Right atrium auricular region (tissue), 2 donors: ENCODE measurements around the gene PITRM1. TPM values are rescaled to one million over a fixed set of nuclear protein-coding genes. Genes with fewer than 3 reads are reported as not detected.

Experiments used
- DNase-seq: peaks from one replicate; pipeline ENCODE4 v3.0.0-alpha.2; 2019; ENCODE audit warnings: low spot score
- H3K27ac ChIP-seq, 2 donors: fragments of 200-600 bp; sonication (generic); 1 replicate in 1 of 2; 2 replicates in 1 of 2; pipeline ENCODE4 v1.5.1; 2016 to 2019
- H3K27me3 ChIP-seq, 2 donors: fragments of 200-600 bp; sonication (generic); one replicate each; pipeline versions ENCODE4 v1.5.1 to v1.6.0; 2017 to 2019
- H3K36me3 ChIP-seq: fragments of 200-600 bp; sonication (generic); one replicate; pipeline ENCODE4 v1.5.1; 2016
- H3K4me1 ChIP-seq, 2 donors: fragments of 200-600 bp; sonication (generic); one replicate each; pipeline versions ENCODE4 v1.5.1 to v1.6.0; 2017 to 2019
- H3K4me3 ChIP-seq, 2 donors: fragments of 200-600 bp; sonication (generic); 1 replicate in 1 of 2; 2 replicates in 1 of 2; pipeline ENCODE4 v1.5.1; 2017 to 2019; ENCODE audit warnings: mild to moderate bottlenecking in 1 of 2, moderate library complexity in 1 of 2
- H3K9me3 ChIP-seq, 2 donors: fragments of 200-600 bp; sonication (generic); one replicate each; pipeline ENCODE4 v1.5.1; 2019
- total RNA-seq, 2 donors: library from RNA; depleted of rRNA; stranded (reverse); fragments of >200 nt; gene quantifications; one replicate each; pipeline ENCODE4 v1.1.0, GENCODE V29; 2016
- TF ChIP-seq, protein P1 (sequence below), 2 donors: fragments of 200-600 bp; sonication (generic); IDR thresholded peaks; one replicate each; pipeline ENCODE4 v1.5.1; 2019; ENCODE audit warnings: antibody characterized with exemption in 2 of 2

Gene PITRM1
- total RNA-seq, 2 donors from 2014 or later = 68.3 to 89.6 TPM

DNA sequence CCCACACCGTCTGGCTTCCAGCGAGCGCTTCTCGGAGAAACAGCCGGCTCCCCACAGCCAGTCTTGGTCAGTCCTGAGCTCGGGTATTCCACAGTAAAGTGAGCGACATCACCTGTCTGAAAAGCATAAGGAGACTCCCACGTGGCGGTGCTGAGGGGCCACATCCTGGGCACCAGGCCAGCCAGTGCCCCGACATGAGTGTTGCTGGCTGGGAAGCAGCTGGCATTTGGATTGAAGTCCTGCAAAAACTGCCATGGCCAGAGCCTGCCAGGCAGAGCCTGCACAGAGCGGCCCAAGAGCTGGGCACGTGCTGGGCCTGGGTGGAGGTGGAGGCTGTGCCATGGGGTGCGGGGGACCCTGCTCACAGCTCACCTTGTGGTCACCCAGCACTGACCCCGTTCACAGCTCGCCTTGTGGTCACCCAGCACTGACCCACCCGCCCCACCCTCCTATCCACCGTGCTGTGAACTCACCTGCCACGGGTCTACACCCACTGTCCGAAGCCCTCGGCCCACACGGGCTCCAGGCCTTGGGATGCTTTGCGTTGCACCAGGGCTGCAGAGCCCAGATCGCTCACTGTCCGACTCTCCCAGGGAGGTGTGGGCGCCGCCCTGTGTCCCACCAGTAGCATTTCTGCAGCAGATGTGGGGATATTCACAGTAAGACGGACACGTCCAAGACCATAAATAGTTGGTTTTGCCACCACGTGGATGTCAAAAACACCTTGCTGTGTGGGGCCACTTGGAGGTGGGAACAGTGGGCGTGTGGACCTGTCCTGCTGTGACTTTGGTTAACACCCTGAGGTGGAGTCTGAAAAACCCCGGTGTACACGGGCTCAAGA is 48.8 kb downstream of the PITRM1 start:
- DNase-seq = no peak
- Histone ChIP-seq H3K4me3 (no peak overlapping the region), H3K4me1 (peaks cover 0 to 29% of the 10 kb centered on the region in 2 donors), H3K27ac (no peak overlapping the region), H3K36me3 (peaks cover 29% of the 10 kb centered on the region), H3K27me3 (no peaks in the 10 kb centered on the region), H3K9me3 (no peaks in the 10 kb centered on the region)
- TF ChIP-seq, protein P1, sequence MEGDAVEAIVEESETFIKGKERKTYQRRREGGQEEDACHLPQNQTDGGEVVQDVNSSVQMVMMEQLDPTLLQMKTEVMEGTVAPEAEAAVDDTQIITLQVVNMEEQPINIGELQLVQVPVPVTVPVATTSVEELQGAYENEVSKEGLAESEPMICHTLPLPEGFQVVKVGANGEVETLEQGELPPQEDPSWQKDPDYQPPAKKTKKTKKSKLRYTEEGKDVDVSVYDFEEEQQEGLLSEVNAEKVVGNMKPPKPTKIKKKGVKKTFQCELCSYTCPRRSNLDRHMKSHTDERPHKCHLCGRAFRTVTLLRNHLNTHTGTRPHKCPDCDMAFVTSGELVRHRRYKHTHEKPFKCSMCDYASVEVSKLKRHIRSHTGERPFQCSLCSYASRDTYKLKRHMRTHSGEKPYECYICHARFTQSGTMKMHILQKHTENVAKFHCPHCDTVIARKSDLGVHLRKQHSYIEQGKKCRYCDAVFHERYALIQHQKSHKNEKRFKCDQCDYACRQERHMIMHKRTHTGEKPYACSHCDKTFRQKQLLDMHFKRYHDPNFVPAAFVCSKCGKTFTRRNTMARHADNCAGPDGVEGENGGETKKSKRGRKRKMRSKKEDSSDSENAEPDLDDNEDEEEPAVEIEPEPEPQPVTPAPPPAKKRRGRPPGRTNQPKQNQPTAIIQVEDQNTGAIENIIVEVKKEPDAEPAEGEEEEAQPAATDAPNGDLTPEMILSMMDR (IDR thresholded peaks at IDR 0.05) = no peak

DNA sequence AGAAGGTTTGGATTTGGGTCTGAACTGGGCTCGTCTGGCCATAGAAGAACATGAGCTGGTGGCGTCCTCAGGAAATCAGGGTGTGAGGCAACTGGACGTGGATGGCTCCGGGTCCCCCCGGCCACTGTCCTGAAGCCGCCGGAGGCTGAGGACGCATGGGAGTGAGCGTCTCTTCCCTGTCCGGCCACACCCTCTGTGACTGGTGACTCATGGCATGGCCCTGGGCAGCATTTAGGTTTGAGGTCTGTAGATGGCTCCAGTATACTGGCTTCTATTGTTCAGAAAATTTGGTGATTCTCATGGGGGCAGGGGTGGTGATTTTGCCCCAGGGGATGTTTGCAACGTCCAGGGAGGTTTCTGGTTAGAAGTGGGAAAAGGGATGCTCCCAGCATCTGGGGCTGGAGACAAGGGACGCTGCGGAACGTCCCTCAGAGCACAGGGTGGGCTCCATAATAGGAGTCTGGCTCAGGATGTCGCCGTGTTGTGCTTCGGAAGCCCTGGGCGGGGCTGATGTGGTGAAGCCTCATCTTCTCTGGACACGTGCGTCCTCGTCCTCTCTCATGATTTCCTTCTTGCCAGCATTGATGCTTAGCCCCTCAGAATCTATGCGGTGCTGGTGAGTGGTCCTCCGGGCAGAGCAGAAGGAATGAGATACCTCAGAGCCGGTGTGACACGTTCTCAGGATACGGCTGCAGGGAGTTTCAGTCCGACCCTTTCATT is 49.9 kb downstream of the PITRM1 start:
- H3K27ac ChIP-seq = no peak overlapping the region
- H3K4me3 ChIP-seq = no peak overlapping the region
- peaks cover 41% of the 10 kb centered on the region for H3K36me3 ChIP-seq
- H3K4me1 ChIP-seq = peaks cover 0 to 27% of the 10 kb centered on the region in 2 donors
- H3K9me3 ChIP-seq = no peaks in the 10 kb centered on the region
- TF ChIP-seq, protein P1 (IDR thresholded peaks at IDR 0.05) = no peak
- no peaks in the 10 kb centered on the region for H3K27me3 ChIP-seq
- no peak for DNase-seq

DNA sequence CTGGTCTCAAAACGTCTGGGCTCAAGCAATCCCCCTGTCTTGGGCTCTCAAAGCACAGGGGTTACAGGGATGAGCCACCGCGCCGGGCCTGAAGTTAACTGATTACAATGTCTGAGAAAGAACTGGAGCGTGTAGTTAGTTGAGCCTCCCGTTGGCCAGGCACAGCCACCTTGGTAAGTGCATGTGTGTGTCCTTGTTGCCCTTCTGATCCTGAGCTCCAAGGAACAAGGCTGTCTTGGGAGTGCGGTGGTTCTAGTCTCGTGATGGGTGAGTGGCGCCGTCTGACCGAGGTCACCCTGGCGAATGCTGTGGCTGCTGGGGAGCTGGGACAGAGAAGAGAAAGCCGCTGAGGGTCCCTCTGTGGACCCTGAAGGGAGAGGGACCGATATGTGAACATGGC is 50.5 kb downstream of the PITRM1 start:
- no peak overlapping the region for H3K27ac ChIP-seq
- TF ChIP-seq, protein P1 (IDR thresholded peaks at IDR 0.05) = no peak
- peaks cover 43% of the 10 kb centered on the region for H3K36me3 ChIP-seq
- no peaks in the 10 kb centered on the region for H3K9me3 ChIP-seq
- H3K4me1 ChIP-seq = peaks cover 0 to 20% of the 10 kb centered on the region in 2 donors
- no peak for DNase-seq
- H3K27me3 ChIP-seq = no peaks in the 10 kb centered on the region
- H3K4me3 ChIP-seq = no peak overlapping the region

DNA sequence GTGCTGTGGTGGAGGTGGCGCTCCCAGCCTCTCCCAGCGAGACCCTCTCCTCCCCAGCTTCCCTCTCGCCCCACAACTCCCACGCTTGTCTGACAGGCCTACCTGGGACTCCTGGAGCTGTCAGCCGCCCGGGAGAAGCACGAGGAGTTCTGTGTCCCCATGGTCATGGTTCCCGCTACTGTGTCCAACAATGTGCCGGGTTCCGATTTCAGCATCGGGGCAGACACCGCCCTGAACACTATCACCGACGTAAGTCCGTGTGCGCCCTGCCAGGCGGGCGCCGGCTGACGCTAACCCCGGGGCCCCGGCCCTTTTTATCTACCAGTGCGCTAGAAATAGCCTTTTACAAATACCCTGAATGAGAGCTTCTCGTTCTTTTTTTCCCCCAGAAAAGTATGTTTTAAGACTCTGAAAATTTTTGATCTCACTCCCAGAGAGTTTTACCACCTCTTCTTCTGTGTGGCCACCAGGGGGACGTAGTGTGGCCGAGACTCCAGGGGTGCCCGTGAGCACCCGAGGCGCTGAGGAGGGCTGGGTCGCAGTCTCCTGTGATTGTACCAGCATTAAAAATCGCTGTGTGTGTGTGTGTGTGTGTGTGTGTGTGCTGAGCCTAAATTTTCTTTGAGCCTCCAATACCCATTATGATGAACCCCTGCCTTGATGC is 52.7 kb downstream of the PITRM1 start:
- H3K27ac ChIP-seq = peak overlapping the region in 1 of 2 donors; percentile 32
- H3K9me3 ChIP-seq = no peaks in the 10 kb centered on the region
- H3K4me1 ChIP-seq = peaks cover 0 to 12% of the 10 kb centered on the region in 2 donors
- no peaks in the 10 kb centered on the region for H3K27me3 ChIP-seq
- DNase-seq = no peak
- TF ChIP-seq, protein P1 (IDR thresholded peaks at IDR 0.05) = peak; percentile 33 to 61
- no peak overlapping the region for H3K4me3 ChIP-seq
- peaks cover 36% of the 10 kb centered on the region for H3K36me3 ChIP-seq

DNA sequence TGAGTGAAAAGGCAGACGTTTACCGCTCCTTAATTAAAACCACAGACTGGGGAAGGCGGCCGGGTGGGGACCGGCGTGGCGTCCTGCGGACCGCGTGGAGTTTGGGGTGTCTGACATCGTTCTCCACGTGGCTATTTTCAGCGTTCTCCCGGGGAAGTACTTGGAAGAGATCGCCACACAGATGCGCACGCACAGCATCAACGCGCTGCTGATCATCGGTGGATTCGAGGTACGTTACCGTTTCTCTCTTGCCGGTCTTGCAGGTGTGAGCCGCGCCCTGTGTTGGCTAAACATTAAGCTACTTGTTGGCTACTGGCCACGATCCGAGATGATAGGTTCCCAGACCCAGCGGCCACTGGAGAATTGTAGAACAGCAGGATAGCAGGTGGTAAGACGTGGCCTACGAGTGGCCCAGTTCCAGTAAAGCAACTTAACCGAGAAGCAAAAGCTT is 53.9 kb downstream of the PITRM1 start:
- Histone ChIP-seq H3K4me1 (peaks cover 0 to 8% of the 10 kb centered on the region in 2 donors), H3K36me3 (peaks cover 40% of the 10 kb centered on the region), H3K4me3 (no peak overlapping the region), H3K27me3 (no peaks in the 10 kb centered on the region), H3K9me3 (no peaks in the 10 kb centered on the region), H3K27ac (no peak overlapping the region)
- no peak for DNase-seq
- TF ChIP-seq, protein P1 (IDR thresholded peaks at IDR 0.05) = no peak
